Breast epithelium (tissue), 3 donors: ENCODE results near the gene FKBP6.

ENCODE experiments used
- CTCF ChIP-seq, 3 donors: fragments of 450-650 bp; IDR thresholded peaks; one replicate each; pipeline ENCODE4 v1.5.1; 2016 to 2017; ENCODE audit warnings: antibody characterized with exemption in 3 of 3, mild to moderate bottlenecking in 3 of 3, moderate library complexity in 3 of 3
- POLR2A ChIP-seq: fragments of 450-650 bp; IDR thresholded peaks from one replicate; pipeline ENCODE4 v1.6.1; 2016; ENCODE audit warnings: antibody characterized with exemption, mild to moderate bottlenecking, moderate library complexity
- POLR2AphosphoS5 ChIP-seq, 3 donors: sonication (generic); formaldehyde crosslinking; IDR thresholded peaks; one replicate each; pipeline ENCODE4 v1.6.1; 2017; ENCODE audit warnings: antibody characterized with exemption in 3 of 3

- TF ChIP-seq CTCF (IDR thresholded peaks at IDR 0.05) (no peak), POLR2AphosphoS5 (IDR thresholded peaks at IDR 0.05) (no peak), POLR2A (no peak)
Measured at GRCh38 chr7:73382934-73383503, 55.1 kb downstream of the FKBP6 start.
